HCEC 1CT (cell line): ENCODE results near the gene PEX14.

Experiments used
- DNase-seq: peaks from one replicate; pipeline ENCODE4 v3.0.0-alpha.2; 2017

The PEX14 gene

GRCh38 chr1:10622910-10623685 is 148.3 kb downstream of the PEX14 start:
- no peak for DNase-seq

GRCh38 chr1:10623686-10624145 is 149.0 kb downstream of the PEX14 start:
- DNase-seq: no peak

- DNase-seq: no peak
These were observed 149.7 kb downstream of the PEX14 start for GRCh38 chr1:10624256-10625050.

- DNase-seq: no peak
These were observed 150.3 kb downstream of the PEX14 start for GRCh38 chr1:10625076-10625475.

GRCh38 chr1:10625554-10625953 is 150.8 kb downstream of the PEX14 start:
- DNase-seq: no peak

- DNase-seq: no peak
These were observed 151.5 kb downstream of the PEX14 start for GRCh38 chr1:10626131-10626731.

GRCh38 chr1:10626791-10627410 is 152.2 kb downstream of the PEX14 start:
- DNase-seq: no peak

- no peak for DNase-seq
These were observed 153.9 kb downstream of the PEX14 start for GRCh38 chr1:10628685-10629084.

GRCh38 chr1:10629091-10629815 is 154.5 kb downstream of the PEX14 start:
- DNase-seq: no peak

GRCh38 chr1:10629816-10630571 is 155.2 kb downstream of the PEX14 start:
- no peak for DNase-seq

GRCh38 chr1:10630661-10631120 is 155.9 kb downstream of the PEX14 start:
- DNase-seq: no peak

GRCh38 chr1:10631121-10631810 is 156.5 kb downstream of the PEX14 start:
- DNase-seq: no peak

- no peak for DNase-seq
These were observed 157.3 kb downstream of the PEX14 start for GRCh38 chr1:10631811-10632593.

- DNase-seq: no peak
These were observed 157.9 kb downstream of the PEX14 start for GRCh38 chr1:10632691-10633090.

GRCh38 chr1:10633416-10633815 is 158.7 kb downstream of the PEX14 start:
- DNase-seq: no peak

- DNase-seq: no peak
These were observed 159.3 kb downstream of the PEX14 start for GRCh38 chr1:10634075-10634427.

- no peak for DNase-seq
These were observed 159.8 kb downstream of the PEX14 start for GRCh38 chr1:10634428-10635084.

GRCh38 chr1:10635085-10635896 is 160.5 kb downstream of the PEX14 start:
- no peak for DNase-seq

GRCh38 chr1:10635992-10636391 is 161.2 kb downstream of the PEX14 start:
- DNase-seq: no peak
